Hair follicular keratinocyte (primary cell): ENCODE data around the gene SMKR1. TPM values are rescaled to one million over a fixed set of nuclear protein-coding genes. Genes with fewer than 3 reads are reported as not detected.

Experiments
- total RNA-seq: library from RNA; depleted of rRNA; stranded (reverse); fragments of >200 nt; gene quantifications from 2 replicates; pipeline ENCODE4 v1.2.3, GENCODE V29; 2015

Gene SMKR1
- total RNA-seq = 0.19 TPM in 1 of 2 replicates, not detected in the other

GRCh38 chr7:129501760-129502707 lies at the start of gene SMKR1:
TSS of gene SMKR1 (plus strand) at chr7:129502531. CDS start at chr7:129502825, 294 bp downstream.

Other genes with a start within 250 kb of the SMKR1 start
- gene STRIP2, start 68.1 kb upstream of the SMKR1 start, total RNA-seq = 12.0 and 15.5 TPM in 2 replicates
- gene NRF1, start 109.2 kb downstream of the SMKR1 start, total RNA-seq = 5.2 and 11.4 TPM in 2 replicates